ENCODE measurements around the gene RBM18.

GRCh38 chr9:122218071-122218934 lies 46.3 kb downstream of the RBM18 start:
- TF ChIP-seq, protein P1, sequence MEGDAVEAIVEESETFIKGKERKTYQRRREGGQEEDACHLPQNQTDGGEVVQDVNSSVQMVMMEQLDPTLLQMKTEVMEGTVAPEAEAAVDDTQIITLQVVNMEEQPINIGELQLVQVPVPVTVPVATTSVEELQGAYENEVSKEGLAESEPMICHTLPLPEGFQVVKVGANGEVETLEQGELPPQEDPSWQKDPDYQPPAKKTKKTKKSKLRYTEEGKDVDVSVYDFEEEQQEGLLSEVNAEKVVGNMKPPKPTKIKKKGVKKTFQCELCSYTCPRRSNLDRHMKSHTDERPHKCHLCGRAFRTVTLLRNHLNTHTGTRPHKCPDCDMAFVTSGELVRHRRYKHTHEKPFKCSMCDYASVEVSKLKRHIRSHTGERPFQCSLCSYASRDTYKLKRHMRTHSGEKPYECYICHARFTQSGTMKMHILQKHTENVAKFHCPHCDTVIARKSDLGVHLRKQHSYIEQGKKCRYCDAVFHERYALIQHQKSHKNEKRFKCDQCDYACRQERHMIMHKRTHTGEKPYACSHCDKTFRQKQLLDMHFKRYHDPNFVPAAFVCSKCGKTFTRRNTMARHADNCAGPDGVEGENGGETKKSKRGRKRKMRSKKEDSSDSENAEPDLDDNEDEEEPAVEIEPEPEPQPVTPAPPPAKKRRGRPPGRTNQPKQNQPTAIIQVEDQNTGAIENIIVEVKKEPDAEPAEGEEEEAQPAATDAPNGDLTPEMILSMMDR (IDR thresholded peaks at IDR 0.05), result no peak
- no peak for TF ChIP-seq EZH2 (IDR thresholded peaks at IDR 0.05; ENCODE audit: borderline replicate concordance, insufficient read depth, low read depth, low read length, poor library complexity, severe bottlenecking)
